K562 (cell line): ENCODE results near the gene COLEC12. TPM values are rescaled to one million over a fixed set of nuclear protein-coding genes. Genes with fewer than 3 reads are reported as not detected.

Source experiments
- ATAC-seq: fragments of 200-7000 bp; cut with Tn5 transposase; 3 replicates; pipeline ENCODE4 v1.9.1; 2020; ENCODE audit warnings: moderate library complexity
- BruUV-seq: library from RNA; stranded (reverse); fragments of 400-500 nt; replicated peaks from 2 replicates; lab custom pipeline; 2021; lab: Mats Ljungman, UMichigan
- CTCF ChIA-PET: fragments of 300-600 bp; formaldehyde crosslinking; extraction: SDS; loops from one replicate; lab custom pipeline; 2021; ENCODE audit warnings: low intra/inter-chr PET ratio; lab: Yijun Ruan, JAX
- POLR2A ChIA-PET: fragments of 300-600, 350-650 bp; sonication (Branson Sonifier 250); formaldehyde crosslinking; extraction: SDS; loops from one replicate; lab custom pipeline; 2021; ENCODE audit warnings: antibody characterized with exemption, inconsistent platforms; lab: Yijun Ruan, JAX
- DNase-seq, 4 experiments: peaks; one replicate each; pipeline versions ENCODE4 v3.0.0 to v3.0.0-alpha.2; 2011 to 2018; ENCODE audit warnings: low spot score in 3 of 4, mixed read lengths in 3 of 4; ENCODE audit errors: extremely low read depth in 1 of 4
- FAIRE-seq: peaks from 2 replicates; lab custom pipeline; 2011; peaks lifted over from hg19 to GRCh38; lab: Jason Lieb, UNC
- H2AFZ ChIP-seq: 2 replicates; pipeline ENCODE4 v1.6.0; 2011; ENCODE audit warnings: low read depth, low read length, control low read depth, inconsistent platforms
- H3K27ac ChIP-seq: fragments of 200-600 bp; 3 replicates; pipeline ENCODE4 v1.8.0; 2011; ENCODE audit warnings: low read depth, mild to moderate bottlenecking, control low read depth, inconsistent platforms, low read length, moderate library complexity, mixed read lengths; ENCODE audit errors: extremely low read depth
- H3K27me3 ChIP-seq, 2 experiments: fragments of 300-600 bp in 1 of 2; 2 replicates in 1 of 2; 3 replicates in 1 of 2; pipeline versions ENCODE4 v1.6.0 to v1.8.0; 2011; ENCODE audit warnings: inconsistent platforms in 2 of 2, low read length in 2 of 2, mild to moderate bottlenecking in 1 of 2, mixed read lengths in 1 of 2, moderate library complexity in 1 of 2; ENCODE audit not compliant: control insufficient read depth in 2 of 2, insufficient read depth in 2 of 2
- H3K36me3 ChIP-seq: fragments of 300-600 bp; 3 replicates; pipeline ENCODE4 v1.8.0; 2011; ENCODE audit warnings: mild to moderate bottlenecking, low read length, inconsistent platforms; ENCODE audit not compliant: control insufficient read depth, insufficient read depth
- H3K4me1 ChIP-seq, 2 experiments: fragments of 200-600 bp in 1 of 2; replicated peaks in 1 of 2; 2 replicates in 1 of 2; 3 replicates in 1 of 2; pipeline versions ENCODE4 v1.5.1 to v1.8.0; 2011; ENCODE audit warnings: inconsistent platforms in 2 of 2, low read length in 2 of 2, mild to moderate bottlenecking in 1 of 2, mixed read lengths in 1 of 2, moderate library complexity in 1 of 2; ENCODE audit not compliant: control insufficient read depth in 2 of 2, insufficient read depth in 2 of 2
- H3K4me2 ChIP-seq: 2 replicates; pipeline ENCODE4 v1.6.1; 2011; ENCODE audit warnings: low read length, control low read depth, inconsistent platforms, mixed read lengths; ENCODE audit not compliant: insufficient read depth
- H3K4me3 ChIP-seq: fragments of 200-600 bp; sonication (generic), shearing (Covaris generic); 2 replicates; pipeline ENCODE4 v1.5.1; 2016; ENCODE audit warnings: control low read depth, inconsistent platforms
- H3K79me2 ChIP-seq: fragments of 200-600 bp; 3 replicates; pipeline ENCODE4 v1.8.0; 2011; ENCODE audit warnings: low read length, inconsistent platforms; ENCODE audit not compliant: control insufficient read depth, insufficient read depth
- H3K9ac ChIP-seq, 2 experiments: 2 replicates each; pipeline versions ENCODE4 v1.6.0 to v1.6.1; 2011; ENCODE audit warnings: low read depth in 2 of 2, low read length in 2 of 2, control low read depth in 1 of 2, inconsistent platforms in 1 of 2, mild to moderate bottlenecking in 1 of 2, mixed read lengths in 1 of 2; ENCODE audit not compliant: insufficient read depth in 1 of 2
- H3K9me1 ChIP-seq: one replicate; pipeline ENCODE4 v1.6.0; 2011; ENCODE audit warnings: inconsistent platforms, mild to moderate bottlenecking, low read length, moderate library complexity; ENCODE audit not compliant: control insufficient read depth, insufficient read depth
- H3K9me3 ChIP-seq: replicated peaks from 2 replicates; pipeline ENCODE4 v1.5.1; 2011; ENCODE audit warnings: low read depth, low read length, inconsistent platforms; ENCODE audit not compliant: control insufficient read depth, insufficient read depth
- H4K20me1 ChIP-seq: replicated peaks from 2 replicates; pipeline ENCODE4 v1.6.1; 2011; ENCODE audit warnings: low read length, inconsistent platforms, mixed read lengths; ENCODE audit not compliant: control insufficient read depth, insufficient read depth
- CBX3 ChIP-seq, 2 experiments: IDR thresholded peaks; 1 replicate in 1 of 2; 2 replicates in 1 of 2; pipeline ENCODE4 v1.6.1; 2012; ENCODE audit warnings: inconsistent platforms in 2 of 2, low read length in 2 of 2, borderline replicate concordance in 1 of 2, control low read depth in 1 of 2
- KAT7 ChIP-seq: sonication (generic); formaldehyde crosslinking; IDR thresholded peaks from 2 replicates; pipeline ENCODE4 v1.8.0; 2022; ENCODE audit warnings: missing genetic modification reagents, mild to moderate bottlenecking, borderline replicate concordance
- NCOA1 ChIP-seq: fragments of 450-650 bp; IDR thresholded peaks from 2 replicates; pipeline ENCODE4 v1.6.1; 2016; ENCODE audit warnings: low read depth
- ZNF76 ChIP-seq: fragments of 250-450 bp; sonication (Bioruptor Pico); IDR thresholded peaks from 2 replicates; pipeline ENCODE4 v1.4.0; 2020; ENCODE audit warnings: mild to moderate bottlenecking, moderate library complexity, borderline replicate concordance
- WGBS: fragments of 100-300 bp; shearing (Covaris generic); methylation state at CpG from one replicate; pipeline ENCODE4 v1.1.6; 2016; ENCODE audit warnings: low coverage, mixed read lengths; ENCODE audit not compliant: insufficient coverage; ENCODE audit errors: missing lambda C conversion rate; 5-methylcytosine and 5-hydroxymethylcytosine counted together
- in situ Hi-C: fragments of 300-500 bp; cut with MboI; formaldehyde crosslinking; loops from 4 replicates; pipeline ENCODE4 v1.15.0; 2018; ENCODE audit warnings: inconsistent platforms, mixed read lengths
- intact Hi-C: fragments of 100-400 bp; cut with micrococcal nuclease; formaldehyde crosslinking; loops from 2 replicates; pipeline ENCODE4 v1.14.2; 2022
- polyA plus RNA-seq, 8 experiments: library from polyadenylated mRNA; depleted of rRNA in 4 of 8; stranded (reverse) in 5 of 8; unstranded in 3 of 8; fragments of >200 nt; fragmentation: Nextera tagmentation in 2 of 8; fragmentation: Illumina TruSeq in 1 of 8; extraction: Ambion mirVana in 2 of 8; extraction: Trizol in 1 of 8; gene quantifications; 2 replicates each; pipeline versions ENCODE4 v1.2.1 to v1.2.3, GENCODE V29; 2011 to 2014; ENCODE audit warnings: inconsistent platforms in 1 of 8, missing spikeins in 1 of 8
- total RNA-seq, 7 experiments: library from RNA; depleted of rRNA in 6 of 7; stranded (reverse); fragments of >200 nt in 6 of 7; fragmentation: Illumina TruSeq in 2 of 7; extraction: Trizol in 2 of 7; gene quantifications; 2 replicates each; pipeline versions ENCODE4 v1.2.1 to v1.2.3, GENCODE V29; 2011 to 2021; ENCODE audit warnings: low replicate concordance in 1 of 7
- TF ChIP-seq, protein P1 (sequence below): fragments of 450-650 bp; IDR thresholded peaks from 2 replicates; pipeline ENCODE4 v1.6.1; 2016; ENCODE audit warnings: mild to moderate bottlenecking, moderate library complexity

COLEC12 gene
- total and polyA plus RNA-seq, 9 of the 15 experiments (the other 6 are each of a cell fraction or from before 2014, with no cell fraction given) = 0.04 TPM; not detected in 8

- no TSS peak for BruUV-seq
- no peaks in the 10 kb centered on the region for H3K79me2 ChIP-seq
- 0% methylated on average over 10 of the region's 10 CpGs for WGBS
- in situ Hi-C loops = no loop called here
- POLR2A ChIA-PET = no interaction called here
- TF ChIP-seq KAT7 (CRISPR knock-in tag) (no peak), CBX3 (IDR thresholded peaks at IDR 0.05; ENCODE audit: borderline replicate concordance in 1 of 2, low read length in 2 of 2) (no peak), NCOA1 (no peak), ZNF76 (CRISPR knock-in tag) (no peak)
- TF ChIP-seq, protein P1, sequence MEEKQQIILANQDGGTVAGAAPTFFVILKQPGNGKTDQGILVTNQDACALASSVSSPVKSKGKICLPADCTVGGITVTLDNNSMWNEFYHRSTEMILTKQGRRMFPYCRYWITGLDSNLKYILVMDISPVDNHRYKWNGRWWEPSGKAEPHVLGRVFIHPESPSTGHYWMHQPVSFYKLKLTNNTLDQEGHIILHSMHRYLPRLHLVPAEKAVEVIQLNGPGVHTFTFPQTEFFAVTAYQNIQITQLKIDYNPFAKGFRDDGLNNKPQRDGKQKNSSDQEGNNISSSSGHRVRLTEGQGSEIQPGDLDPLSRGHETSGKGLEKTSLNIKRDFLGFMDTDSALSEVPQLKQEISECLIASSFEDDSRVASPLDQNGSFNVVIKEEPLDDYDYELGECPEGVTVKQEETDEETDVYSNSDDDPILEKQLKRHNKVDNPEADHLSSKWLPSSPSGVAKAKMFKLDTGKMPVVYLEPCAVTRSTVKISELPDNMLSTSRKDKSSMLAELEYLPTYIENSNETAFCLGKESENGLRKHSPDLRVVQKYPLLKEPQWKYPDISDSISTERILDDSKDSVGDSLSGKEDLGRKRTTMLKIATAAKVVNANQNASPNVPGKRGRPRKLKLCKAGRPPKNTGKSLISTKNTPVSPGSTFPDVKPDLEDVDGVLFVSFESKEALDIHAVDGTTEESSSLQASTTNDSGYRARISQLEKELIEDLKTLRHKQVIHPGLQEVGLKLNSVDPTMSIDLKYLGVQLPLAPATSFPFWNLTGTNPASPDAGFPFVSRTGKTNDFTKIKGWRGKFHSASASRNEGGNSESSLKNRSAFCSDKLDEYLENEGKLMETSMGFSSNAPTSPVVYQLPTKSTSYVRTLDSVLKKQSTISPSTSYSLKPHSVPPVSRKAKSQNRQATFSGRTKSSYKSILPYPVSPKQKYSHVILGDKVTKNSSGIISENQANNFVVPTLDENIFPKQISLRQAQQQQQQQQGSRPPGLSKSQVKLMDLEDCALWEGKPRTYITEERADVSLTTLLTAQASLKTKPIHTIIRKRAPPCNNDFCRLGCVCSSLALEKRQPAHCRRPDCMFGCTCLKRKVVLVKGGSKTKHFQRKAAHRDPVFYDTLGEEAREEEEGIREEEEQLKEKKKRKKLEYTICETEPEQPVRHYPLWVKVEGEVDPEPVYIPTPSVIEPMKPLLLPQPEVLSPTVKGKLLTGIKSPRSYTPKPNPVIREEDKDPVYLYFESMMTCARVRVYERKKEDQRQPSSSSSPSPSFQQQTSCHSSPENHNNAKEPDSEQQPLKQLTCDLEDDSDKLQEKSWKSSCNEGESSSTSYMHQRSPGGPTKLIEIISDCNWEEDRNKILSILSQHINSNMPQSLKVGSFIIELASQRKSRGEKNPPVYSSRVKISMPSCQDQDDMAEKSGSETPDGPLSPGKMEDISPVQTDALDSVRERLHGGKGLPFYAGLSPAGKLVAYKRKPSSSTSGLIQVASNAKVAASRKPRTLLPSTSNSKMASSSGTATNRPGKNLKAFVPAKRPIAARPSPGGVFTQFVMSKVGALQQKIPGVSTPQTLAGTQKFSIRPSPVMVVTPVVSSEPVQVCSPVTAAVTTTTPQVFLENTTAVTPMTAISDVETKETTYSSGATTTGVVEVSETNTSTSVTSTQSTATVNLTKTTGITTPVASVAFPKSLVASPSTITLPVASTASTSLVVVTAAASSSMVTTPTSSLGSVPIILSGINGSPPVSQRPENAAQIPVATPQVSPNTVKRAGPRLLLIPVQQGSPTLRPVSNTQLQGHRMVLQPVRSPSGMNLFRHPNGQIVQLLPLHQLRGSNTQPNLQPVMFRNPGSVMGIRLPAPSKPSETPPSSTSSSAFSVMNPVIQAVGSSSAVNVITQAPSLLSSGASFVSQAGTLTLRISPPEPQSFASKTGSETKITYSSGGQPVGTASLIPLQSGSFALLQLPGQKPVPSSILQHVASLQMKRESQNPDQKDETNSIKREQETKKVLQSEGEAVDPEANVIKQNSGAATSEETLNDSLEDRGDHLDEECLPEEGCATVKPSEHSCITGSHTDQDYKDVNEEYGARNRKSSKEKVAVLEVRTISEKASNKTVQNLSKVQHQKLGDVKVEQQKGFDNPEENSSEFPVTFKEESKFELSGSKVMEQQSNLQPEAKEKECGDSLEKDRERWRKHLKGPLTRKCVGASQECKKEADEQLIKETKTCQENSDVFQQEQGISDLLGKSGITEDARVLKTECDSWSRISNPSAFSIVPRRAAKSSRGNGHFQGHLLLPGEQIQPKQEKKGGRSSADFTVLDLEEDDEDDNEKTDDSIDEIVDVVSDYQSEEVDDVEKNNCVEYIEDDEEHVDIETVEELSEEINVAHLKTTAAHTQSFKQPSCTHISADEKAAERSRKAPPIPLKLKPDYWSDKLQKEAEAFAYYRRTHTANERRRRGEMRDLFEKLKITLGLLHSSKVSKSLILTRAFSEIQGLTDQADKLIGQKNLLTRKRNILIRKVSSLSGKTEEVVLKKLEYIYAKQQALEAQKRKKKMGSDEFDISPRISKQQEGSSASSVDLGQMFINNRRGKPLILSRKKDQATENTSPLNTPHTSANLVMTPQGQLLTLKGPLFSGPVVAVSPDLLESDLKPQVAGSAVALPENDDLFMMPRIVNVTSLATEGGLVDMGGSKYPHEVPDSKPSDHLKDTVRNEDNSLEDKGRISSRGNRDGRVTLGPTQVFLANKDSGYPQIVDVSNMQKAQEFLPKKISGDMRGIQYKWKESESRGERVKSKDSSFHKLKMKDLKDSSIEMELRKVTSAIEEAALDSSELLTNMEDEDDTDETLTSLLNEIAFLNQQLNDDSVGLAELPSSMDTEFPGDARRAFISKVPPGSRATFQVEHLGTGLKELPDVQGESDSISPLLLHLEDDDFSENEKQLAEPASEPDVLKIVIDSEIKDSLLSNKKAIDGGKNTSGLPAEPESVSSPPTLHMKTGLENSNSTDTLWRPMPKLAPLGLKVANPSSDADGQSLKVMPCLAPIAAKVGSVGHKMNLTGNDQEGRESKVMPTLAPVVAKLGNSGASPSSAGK = no peak
- TF ChIP-seq, all 486 proteins: peak for 0
- Histone ChIP-seq H3K4me1 (no peaks in the 10 kb centered on the region), H3K36me3 (no peaks in the 10 kb centered on the region), H3K27ac (no peak overlapping the region), H3K9ac (no peak overlapping the region), H3K27me3 (peaks cover 16 to 26% of the 10 kb centered on the region in 2 experiments), H2AFZ (no peak overlapping the region), H3K9me1 (no peaks in the 10 kb centered on the region), H3K4me2 (no peak overlapping the region), H3K4me3 (no peak overlapping the region), H4K20me1 (no peaks in the 10 kb centered on the region), H3K9me3 (no peaks in the 10 kb centered on the region)
- FAIRE-seq (no peak), ATAC-seq (no peak), DNase-seq (no peak)
- intact Hi-C loops = no loop called here
- CTCF ChIA-PET = no interaction called here
Measured at GRCh38 chr18:399631-400135, 100.8 kb downstream of the COLEC12 start.
